Embryonic facial prominence (tissue), 1 donor: Measurements from ENCODE around the gene HLA-E.
"Not testable (repeated sequence)": the region's sequence is repeated elsewhere in the genome, so short reads cannot be mapped to it uniquely, and the experiment has no call there.

Experiments
- DNase-seq: peaks from one replicate; pipeline ENCODE4 v3.0.0-alpha.2; 2016; ENCODE audit errors: extremely low spot score

Gene HLA-E

DNA sequence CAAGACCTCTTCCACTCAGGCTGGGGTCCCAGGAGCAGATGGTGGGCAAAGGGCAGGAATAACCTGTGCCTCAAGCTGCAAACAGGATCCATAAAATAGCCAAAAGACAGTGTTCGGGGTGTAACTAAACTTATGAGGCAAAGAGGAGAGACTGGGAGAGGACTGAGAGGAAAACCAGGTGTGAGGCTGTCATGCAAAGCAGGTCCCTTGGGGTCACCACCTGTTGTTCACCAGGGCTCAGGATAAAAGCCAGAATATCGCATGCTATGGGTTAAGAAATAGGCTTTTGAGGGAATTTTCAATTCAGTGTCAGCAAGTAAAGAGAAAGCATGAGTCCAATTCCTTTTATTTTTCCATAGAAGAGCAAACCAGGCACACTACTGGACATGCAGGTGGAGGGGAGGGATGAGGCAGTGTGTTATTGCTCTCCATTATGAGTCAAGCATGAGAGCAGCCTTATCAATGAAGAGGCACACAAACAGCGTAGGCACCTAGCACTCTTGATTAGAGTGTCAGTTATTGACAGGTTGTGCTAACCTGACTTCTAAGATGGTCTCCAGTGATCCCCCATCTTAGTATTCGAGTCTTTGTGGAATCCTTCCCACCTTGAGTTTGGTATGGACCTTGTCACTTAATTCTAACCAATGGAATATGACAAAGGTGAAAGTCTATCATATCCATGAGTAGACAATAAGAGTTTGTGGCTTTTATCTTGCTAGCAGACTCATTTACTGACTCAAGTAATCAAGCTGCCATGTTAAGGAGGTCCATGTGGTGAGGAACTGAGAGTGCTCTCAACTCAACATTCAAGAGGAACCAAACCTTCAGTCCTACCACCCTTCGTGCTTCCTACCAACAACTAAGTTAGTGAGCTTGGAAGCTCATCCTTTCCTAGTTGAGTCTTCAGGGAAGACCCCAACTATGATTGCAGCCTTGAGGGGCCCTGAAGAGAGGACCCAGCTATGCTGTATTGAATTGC is 18.8 kb downstream of the HLA-E start:
- DNase-seq, result no peak

DNA sequence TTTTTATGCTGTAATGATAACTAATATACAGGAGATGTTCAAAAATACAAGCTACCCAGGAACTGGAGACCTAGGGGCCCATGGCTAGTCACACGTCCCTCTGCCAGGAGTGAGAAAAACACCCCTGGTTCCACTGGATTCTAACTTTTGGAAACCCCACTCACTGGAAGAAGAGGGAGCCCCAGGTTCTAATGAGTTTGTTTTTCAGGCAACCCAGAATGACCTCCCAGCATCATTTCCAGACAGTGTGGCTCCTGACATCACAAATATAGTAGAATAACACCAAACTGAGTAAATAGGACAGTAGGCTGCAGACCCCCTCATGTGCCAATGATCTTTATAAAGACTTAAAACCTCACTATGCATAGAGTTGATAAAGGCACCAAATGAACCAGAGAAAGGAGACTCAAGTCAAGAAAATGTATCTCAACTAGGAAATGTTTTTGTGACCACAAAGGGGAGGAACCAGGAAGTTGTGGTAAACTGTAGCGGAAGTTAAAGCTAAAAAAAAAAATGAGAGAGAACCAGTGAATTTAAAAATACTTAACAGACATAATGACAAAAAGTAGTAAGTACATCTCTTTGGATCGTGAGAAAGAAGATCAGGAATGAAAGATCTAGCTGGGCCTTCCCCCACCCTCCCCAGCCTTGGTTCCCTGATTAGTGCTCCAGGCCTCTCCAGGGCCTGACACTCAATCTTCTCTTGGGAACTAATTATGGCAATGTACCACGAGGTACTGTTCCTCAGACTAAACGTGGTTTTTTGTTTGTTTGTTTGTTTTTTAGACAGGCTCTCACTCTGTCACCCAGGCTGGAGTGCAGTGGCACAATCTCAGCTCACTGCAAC is 19.8 kb downstream of the HLA-E start:
- no peak for DNase-seq

DNA sequence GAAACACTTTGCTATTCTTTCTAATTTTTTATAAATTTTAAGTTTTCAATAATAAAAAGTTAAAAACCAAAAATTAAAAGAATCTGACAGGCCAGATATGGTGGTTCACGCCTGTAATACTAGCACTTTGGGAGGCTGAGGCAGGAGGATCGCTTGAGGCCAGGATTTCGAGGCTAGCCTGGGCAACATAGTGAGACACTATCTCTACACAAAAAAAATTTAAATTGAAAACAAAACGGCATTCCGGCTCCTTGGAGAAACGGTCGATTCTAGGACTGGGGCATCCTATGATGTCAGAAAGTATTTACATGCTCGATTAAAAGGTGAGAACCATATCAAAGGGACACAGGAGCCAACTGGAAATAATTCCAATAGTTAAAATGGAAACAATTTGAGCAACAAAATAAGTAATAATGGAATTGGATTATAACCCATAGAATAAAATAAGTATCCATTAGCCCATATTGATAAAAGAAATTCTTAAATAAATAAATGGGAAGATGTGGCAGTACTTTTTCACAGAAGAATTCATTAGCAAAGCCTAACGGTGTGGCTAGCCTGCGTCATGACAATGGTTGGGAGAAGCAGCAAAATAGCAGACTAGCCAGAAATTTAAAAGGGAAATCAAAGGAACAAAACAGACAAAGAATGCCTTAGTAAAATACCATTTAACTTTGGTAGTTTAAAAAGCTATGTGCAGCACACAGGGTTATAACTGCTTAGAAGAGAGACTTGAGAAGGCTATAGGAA is 21.3 kb downstream of the HLA-E start:
- no peak for DNase-seq

DNA sequence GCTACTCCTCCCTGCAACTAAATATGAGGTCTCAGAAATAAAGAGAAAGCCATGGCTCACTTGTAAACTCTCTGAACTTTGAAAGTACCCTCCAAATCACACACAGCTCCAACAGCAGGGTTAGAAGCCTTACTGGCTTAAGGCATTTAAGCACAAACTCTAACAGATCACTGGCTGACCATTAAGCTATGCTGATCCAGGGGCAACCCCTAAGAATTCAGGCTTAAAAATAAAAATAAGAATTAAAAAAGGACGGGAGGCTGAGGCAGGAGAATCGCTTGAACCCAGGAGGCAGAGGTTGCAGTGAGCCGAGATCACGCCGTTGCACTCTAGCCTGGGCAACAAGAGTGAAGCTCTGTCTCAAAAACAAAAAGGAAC is 21.8 kb downstream of the HLA-E start:
- DNase-seq, result no peak

DNA sequence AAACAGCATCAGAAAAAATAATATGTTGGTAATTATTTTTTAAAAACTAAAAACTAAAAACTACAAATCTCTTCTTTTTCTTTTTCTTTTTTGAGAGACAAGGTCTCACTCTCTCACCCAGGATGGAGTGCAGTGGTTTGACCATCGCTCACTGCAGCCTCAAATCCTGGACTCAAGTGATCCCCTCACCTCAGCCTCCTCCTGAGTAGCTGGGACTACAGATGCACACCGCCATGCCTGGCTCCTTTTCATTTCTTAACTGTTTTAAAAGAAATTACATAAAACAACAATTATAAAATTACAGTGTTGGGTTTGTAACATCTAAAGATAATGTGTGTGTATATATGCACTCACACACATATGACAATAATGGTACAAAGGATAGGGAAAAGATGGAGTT is 24.1 kb downstream of the HLA-E start:
- no peak for DNase-seq

DNA sequence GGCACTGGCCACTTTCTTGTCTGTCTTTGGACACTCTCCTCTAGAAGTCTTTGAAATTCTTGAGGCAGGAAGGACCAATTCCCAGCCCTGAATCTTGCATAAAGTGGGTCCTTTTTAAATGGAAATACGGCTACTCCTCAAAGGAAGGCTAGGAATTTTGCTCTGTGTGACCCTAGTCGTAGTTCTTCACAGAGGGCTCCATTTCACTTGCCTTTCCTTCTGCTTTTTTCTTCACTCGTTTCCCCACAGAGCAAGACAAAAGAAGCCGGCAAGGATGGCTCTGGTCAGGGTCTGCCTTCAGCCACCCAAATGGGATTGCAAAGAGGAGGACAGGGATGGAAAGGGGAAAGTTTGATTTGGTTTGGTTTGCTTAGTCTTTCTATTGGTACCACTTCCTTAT is 25.8 kb downstream of the HLA-E start:
- no peak for DNase-seq

DNA sequence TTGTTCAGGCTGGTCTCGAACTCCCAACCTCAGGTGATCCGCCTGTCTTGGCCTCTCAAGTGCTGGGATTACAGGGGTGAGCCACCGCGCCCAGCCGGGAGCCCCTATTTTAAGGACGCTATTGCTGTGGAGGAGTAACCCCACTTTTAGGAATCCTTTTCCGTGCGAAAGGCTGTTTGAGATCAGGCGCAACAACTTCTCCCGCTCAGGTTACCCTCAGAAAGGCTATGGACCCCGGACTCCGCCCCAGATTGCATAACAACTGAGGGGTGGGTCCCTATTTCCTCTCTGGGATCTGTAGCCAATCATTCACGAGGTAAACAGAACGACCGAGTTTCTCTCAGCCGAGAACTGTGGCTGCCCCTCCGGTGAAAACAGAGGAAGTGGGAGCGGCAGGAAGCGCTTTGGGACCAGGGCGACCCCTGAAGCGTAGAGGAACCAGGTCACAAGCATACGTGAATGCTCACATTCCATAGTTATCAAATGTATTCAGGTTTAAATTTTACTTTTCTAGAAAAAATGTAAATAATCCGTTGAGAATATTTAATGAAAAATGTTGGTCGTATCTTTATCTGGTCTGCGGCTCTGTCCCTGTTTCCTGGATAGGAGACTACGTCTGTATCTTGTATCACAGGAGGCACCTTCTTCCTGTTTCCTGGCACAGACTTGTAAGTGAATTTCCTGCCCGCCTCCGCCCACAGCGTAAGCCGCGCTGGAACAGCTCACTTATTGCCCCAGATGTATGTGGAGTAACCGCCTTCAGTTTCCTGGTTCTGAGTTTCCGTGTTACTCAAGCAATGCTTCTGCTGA is 26.8 kb downstream of the HLA-E start:
- DNase-seq, result peak; percentile 75

DNA sequence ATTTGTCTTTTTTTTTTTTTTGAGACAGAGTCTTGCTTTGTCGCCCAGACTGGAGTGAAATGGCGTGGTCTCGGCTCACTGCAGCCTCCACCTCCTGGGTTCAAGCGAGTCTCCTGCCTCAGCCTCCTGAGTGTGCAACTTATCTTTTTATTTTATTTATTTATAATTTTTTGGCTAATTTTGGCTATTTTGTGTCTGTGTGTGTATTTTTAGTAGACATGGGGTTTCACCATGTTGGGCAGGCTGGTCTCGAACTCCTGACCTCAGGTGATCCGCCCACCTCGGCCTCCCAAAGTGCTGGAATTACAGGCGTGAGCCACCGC is 27.4 kb downstream of the HLA-E start:
- DNase-seq, result not testable (repeated sequence)

DNA sequence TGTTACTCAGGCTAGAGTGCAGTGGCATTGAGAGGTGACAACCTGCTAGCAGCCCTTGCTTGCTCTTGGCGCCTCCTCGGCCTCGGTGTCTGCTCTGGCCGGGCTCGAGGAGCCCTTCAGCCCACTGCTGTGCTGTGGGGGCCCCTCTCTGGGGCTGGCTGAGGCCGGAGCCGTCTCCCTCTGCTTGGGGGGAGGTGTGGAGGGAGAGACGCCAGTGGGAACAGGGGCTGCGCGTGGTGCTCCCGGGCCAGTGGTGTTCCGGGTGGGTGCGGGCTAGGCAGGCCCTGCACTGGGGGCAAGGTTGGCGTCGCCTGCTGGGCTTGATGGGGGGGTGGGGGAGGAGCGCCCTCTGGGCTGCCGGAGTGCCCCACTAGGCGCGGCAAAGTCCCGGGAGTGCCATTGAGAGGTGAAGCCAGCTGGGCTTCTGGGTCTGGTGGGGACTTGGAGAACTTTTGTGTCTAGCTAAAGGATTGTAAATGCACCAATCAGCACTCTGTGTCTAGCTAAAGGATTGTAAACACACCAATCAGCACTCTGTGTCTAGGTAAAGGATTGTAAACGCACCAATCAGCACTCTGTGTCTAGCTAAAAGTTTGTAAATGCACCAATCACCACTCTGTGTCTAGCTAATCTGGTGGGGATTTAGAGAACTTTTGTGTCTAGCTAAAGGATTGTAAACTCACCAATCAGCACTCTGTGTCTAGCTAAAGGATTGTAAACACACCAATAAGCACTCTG is 28.6 kb downstream of the HLA-E start:
- not testable (repeated sequence) for DNase-seq

DNA sequence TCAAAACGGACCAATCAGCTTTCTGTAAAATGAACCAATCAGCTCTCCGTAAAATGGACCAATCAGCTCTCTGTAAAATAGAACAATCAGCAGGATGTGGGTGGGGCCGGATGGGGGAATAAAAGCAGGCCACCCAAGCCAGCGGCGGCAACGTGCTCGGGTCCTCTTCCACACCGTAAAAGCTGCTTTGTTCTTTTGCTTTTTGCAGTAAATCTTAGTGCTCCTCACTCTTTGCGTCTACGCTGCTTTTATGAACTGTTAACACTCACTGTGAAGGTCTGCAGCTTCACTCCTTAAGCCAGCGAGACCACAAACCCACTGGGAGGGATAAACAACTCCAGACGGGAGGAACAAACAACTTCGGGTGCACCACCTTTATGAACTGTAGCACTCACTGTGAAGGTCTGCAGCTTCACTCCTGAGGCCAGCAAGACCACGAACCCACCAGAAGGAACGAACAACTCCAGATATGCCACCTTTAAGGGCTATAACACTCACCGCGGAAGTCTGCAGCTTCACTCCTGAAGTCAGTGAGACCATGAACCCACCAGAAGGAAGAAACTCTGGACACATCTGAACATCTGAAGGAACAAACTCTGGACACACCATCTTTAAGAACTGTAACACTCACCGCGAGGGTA is 29.3 kb downstream of the HLA-E start:
- DNase-seq, result not testable (repeated sequence)

DNA sequence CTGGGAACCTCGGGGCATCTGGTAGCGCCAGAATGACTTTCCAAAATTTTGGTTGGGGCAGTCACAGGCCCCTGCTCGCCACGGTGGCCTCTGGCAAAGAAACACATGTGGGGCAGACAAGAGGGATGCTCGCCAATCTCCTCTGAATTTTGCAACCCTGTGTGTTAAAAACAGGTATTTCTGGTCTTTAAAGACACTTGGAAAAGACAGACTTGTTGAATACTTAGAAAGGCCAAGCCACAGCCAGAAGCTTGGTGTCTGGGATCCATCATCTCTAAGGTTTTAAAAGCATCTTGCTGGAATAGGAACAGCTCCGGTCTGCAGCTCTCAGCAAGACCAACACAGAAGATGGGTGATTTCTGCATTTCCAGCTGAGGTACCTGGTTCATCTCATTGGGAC is 31.2 kb downstream of the HLA-E start:
- DNase-seq, result no peak

DNA sequence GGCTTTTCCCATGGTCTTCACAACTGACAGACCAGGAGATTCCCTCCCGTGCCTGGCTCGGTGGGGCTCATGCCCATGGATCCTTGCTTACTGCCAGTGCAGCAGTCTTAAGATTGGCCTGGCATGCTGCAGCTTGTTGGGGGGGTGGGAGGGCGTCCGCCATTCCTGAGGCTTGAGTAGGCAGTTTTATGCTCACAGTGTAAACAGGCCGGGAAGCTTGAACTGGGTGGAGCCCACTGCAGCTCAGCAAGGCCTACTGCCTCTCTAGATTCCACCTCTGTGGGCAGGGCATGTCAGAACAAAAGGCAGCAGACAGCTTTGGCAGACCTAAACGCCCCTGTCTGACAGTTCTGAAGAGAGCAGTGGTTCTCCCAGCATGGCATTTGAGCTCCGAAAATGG is 31.8 kb downstream of the HLA-E start:
- DNase-seq, result not testable (repeated sequence)

DNA sequence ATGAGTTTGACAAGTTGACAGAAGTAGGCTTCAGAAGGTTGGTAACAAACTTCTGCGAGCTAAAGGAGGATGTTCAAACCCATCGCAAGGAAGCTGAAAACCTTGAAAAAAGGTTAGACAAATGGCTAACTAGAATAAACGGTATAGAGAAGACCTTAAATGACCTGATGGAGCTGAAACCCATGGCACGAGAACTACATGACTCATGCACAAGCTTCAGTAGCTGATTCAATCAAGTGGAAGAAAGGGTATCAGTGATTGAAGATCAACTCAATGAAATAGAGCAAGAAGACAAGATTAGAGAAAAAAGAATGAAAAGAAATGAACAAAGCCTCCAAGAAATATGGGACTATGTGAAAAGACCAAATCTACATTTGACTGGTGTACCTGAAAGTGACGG is 32.6 kb downstream of the HLA-E start:
- not testable (repeated sequence) for DNase-seq

DNA sequence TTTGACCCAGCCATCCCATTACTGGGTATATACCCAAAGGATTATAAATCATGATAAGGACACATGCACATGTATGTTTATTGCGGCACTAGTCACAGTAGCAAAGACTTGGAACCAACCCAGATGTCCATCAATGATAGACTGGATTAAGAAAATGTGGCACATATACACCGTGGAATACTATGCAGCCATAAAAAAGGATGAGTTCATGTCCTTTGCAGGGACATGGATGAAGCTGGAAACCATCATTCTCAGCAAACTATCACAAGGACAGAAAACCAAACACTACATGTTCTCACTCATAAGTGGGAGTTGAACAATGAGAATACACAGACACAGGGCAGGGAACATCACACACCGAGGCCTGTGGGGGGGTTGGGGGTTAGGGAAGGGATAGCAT is 37.1 kb downstream of the HLA-E start:
- not testable (repeated sequence) for DNase-seq

DNA sequence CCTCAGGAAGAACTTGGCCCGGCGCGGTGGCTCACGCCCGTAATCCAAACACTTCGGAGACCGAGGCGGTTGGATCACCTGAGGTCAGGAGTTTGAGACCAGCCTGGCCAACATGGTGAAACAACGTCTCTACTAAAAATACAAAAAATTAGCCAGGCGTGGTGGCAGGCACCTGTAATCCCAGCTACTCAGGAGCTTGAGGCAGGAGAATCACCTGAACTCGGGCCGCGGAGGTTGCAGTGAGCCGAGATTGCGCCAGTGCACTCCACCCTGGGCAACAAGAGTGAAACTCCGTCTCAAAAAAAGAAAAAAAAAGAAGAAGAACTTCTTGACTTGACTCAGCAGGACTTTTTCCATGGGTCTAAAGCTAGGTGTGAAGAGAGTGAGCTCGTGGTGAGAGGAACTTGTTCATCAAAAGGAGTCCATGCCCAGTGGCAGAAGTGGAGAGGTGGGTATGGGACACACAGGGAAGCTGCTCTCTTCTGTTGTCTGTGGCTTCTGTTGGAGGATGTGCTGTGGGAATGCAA is 40.1 kb downstream of the HLA-E start:
- DNase-seq, result not testable (repeated sequence)

DNA sequence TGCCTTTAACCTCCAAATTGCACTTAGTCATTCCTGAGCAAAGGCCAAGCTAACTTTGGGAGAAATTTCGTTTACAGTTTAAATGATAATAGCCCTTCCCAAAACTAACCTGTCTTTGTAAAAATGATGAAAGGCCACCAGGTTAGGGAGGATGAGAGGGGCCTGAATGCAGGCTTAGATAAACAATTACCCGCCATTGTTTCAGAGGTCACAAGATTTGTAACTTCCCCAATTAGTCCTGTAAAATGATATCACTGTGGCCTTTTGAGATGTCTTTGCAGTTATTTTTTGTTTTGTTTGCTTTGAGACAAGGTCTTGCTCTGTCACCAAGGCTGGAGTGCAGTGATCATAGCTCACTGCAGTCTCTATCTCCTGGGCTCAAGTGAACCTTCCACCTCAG is 40.7 kb downstream of the HLA-E start:
- no peak for DNase-seq

DNA sequence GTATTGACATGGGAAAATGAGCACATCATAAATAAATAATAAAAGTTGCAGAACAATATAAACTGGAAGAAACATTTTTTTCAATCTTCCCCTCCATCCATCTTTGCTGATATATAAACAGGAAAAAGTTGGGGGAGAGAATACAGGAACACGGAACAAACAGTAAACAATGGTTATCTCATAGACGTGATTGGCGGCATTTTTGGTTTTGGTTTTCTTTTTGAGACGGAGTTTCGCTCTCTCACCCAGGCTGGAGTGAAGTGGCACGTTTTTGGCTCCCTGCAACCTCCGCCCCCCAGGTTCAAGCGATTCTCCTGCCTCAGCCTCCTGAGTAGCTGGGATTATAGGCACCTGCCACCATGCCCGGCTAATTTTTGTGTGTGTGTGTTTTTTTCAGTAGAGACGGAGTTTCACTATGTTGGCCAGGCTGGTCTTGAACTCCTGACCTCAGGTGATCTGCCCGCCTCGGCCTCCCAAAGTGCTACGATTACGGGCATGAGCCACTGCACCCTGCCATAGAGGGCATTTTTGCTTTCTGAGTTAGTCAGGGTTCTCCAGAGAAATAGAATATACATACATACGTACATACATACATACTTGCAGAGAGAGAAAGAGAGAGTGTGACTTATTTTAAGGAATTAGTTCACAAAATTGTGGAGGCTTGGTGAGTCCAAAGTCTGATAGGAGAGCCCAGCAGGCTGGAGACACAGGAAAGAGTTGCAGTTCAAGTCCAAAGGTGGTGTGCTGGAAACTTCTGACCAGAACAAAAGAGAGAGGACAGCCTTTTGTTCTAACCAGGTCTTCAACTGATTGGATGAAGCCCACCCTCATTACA is 44.4 kb downstream of the HLA-E start:
- no peak for DNase-seq

DNA sequence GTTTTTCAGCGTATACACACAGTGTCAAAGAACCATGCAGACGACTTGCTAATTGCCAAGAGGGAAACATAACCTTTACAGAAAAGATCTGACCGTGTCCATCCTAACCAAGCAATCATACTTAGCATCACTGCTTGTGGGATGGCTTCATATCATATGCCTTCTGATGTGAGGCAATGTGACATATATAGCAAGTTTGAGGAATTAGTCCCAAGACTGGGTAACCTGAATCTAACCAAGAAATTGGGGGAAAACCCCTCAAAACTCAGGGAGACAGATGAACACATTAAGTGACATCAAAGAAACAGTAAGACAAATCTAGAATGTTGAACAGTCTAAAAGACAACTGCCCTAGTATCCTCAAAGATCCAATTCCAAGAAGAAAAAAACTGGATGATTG is 48.6 kb downstream of the HLA-E start:
- DNase-seq, result no peak
